Right lobe of liver (tissue), 6 donors: ENCODE measurements around the gene PCED1B. TPM values are rescaled to one million over a fixed set of nuclear protein-coding genes. Genes with fewer than 3 reads are reported as not detected.

ENCODE experiments used
- ATAC-seq, 4 donors: fragments of 200-7000 bp; cut with Tn5 transposase; one replicate each; pipeline ENCODE4 v1.9.1; 2020; ENCODE audit warnings: mild to moderate bottlenecking in 4 of 4, moderate library complexity in 4 of 4
- DNase-seq, 3 donors: peaks; one replicate each; pipeline ENCODE4 v3.0.0-alpha.2; 2020
- H3K27ac ChIP-seq, 3 donors: fragments of 200-600 bp; one replicate each; pipeline ENCODE4 v1.8.0; 2022
- H3K27me3 ChIP-seq, 2 donors: fragments of 200-600 bp; one replicate each; pipeline ENCODE4 v1.8.0; 2022
- H3K36me3 ChIP-seq, 4 donors: fragments of 200-600 bp; sonication (generic) in 1 of 4; one replicate each; pipeline versions ENCODE4 v1.5.1 to v1.8.0; 2017 to 2022; ENCODE audit warnings: control low read depth in 1 of 4
- H3K4me1 ChIP-seq, 4 donors: fragments of 200-600 bp; sonication (generic) in 1 of 4; one replicate each; pipeline versions ENCODE4 v1.5.1 to v1.8.0; 2017 to 2022; ENCODE audit warnings: control low read depth in 1 of 4
- H3K4me3 ChIP-seq, 3 donors: fragments of 200-600 bp; one replicate each; pipeline ENCODE4 v1.8.0; 2022
- H3K9me3 ChIP-seq, 4 donors: fragments of 200-600 bp; sonication (generic) in 1 of 4; one replicate each; pipeline versions ENCODE4 v1.5.1 to v1.8.0; 2017 to 2022; ENCODE audit warnings: control low read depth in 1 of 4
- POLR2A ChIP-seq: fragments of 450-650 bp; IDR thresholded peaks from one replicate; pipeline ENCODE4 v1.6.1; 2017; ENCODE audit warnings: antibody characterized with exemption, mild to moderate bottlenecking
- WGBS: methylation state at CpG from one replicate; pipeline ENCODE4 v1.1.6; 2018; ENCODE audit warnings: low coverage, low lambda C conversion rate; ENCODE audit not compliant: insufficient coverage; ENCODE audit errors: missing lambda C conversion rate; 5-methylcytosine and 5-hydroxymethylcytosine counted together
- intact Hi-C, 2 donors: fragments of 100-400 bp; cut with DNase I; formaldehyde crosslinking; loops; one replicate each; pipeline versions ENCODE4 v1.11.2 to v1.14.1; 2022
- total RNA-seq, 6 experiments: library from RNA; depleted of rRNA in 2 of 6; stranded (reverse); fragments of >200 nt in 2 of 6; fragmentation: NEBNext Ultra II Directional in 3 of 6; extraction: Animal tissue kit (Norgen Biotek cat#: 25700) in 3 of 6; gene quantifications; one replicate each; pipeline versions ENCODE4 v1.1.0 to v1.2.4, GENCODE V29; 2016 to 2023
- TF ChIP-seq, protein P1 (sequence below), 4 donors: fragments of 200-600 bp in 3 of 4; fragments of 450-650 bp in 1 of 4; IDR thresholded peaks; one replicate each; pipeline versions ENCODE4 v1.5.1 to v1.8.0; 2016 to 2022; ENCODE audit warnings: antibody characterized with exemption in 4 of 4, mild to moderate bottlenecking in 2 of 4
- donor health status: DM: no; HTN: yes; CAD: no.
- donor health status: DM: no; HTN: no; CAD: no.
- donor health status: DM: no; HTN: no; CAD: no.
- donor health status: DM: no; HTN: yes; CAD: no.
- donor health status: DM: no; HTN: yes; CAD: no.

The PCED1B gene
- total RNA-seq, 6 experiments from 2014 or later: 0.62 to 3.0 (median 1.1) TPM

DNA sequence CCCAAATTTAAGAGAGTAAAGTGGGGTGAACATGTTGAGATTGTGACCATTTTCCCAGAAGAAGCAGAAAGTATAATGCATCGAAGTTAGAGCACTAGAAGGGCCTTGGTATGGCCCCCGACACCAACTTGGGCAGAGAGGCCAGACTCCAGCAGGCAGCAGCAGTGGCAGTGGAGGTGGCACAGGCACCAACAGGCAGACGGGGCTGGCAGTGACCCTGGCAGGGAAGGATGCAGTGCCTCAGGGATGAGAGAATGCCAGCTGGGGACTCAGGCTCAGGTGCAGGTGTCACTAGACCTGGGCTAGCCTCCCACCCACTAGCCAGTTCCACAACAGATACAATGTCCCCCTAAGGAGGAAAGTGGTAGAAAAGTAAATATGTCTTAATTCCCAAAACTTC, 28.0 kb downstream of the PCED1B start:
- H3K27ac ChIP-seq: no peak overlapping the region
- no peaks in the 10 kb centered on the region for H3K27me3 ChIP-seq
- intact Hi-C loops: no loop called here
- WGBS: 100% methylated on average over 2 of the region's 3 CpGs
- H3K36me3 ChIP-seq: no peaks in the 10 kb centered on the region
- H3K9me3 ChIP-seq: no peaks in the 10 kb centered on the region
- H3K4me1 ChIP-seq: no peaks in the 10 kb centered on the region
- ATAC-seq: no peak
- TF ChIP-seq, protein P1, sequence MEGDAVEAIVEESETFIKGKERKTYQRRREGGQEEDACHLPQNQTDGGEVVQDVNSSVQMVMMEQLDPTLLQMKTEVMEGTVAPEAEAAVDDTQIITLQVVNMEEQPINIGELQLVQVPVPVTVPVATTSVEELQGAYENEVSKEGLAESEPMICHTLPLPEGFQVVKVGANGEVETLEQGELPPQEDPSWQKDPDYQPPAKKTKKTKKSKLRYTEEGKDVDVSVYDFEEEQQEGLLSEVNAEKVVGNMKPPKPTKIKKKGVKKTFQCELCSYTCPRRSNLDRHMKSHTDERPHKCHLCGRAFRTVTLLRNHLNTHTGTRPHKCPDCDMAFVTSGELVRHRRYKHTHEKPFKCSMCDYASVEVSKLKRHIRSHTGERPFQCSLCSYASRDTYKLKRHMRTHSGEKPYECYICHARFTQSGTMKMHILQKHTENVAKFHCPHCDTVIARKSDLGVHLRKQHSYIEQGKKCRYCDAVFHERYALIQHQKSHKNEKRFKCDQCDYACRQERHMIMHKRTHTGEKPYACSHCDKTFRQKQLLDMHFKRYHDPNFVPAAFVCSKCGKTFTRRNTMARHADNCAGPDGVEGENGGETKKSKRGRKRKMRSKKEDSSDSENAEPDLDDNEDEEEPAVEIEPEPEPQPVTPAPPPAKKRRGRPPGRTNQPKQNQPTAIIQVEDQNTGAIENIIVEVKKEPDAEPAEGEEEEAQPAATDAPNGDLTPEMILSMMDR (IDR thresholded peaks at IDR 0.05): no peak
- no peak for TF ChIP-seq POLR2A
- no peak for DNase-seq
- no peak overlapping the region for H3K4me3 ChIP-seq

GRCh38 chr12:47107926-47108325, 28.5 kb downstream of the PCED1B start:
- ATAC-seq (no peak), DNase-seq (no peak)
- H3K27me3 ChIP-seq: no peaks in the 10 kb centered on the region
- H3K4me3 ChIP-seq: no peak overlapping the region
- H3K27ac ChIP-seq: no peak overlapping the region
- intact Hi-C loops: no loop called here
- H3K9me3 ChIP-seq: no peaks in the 10 kb centered on the region
- H3K36me3 ChIP-seq: no peaks in the 10 kb centered on the region
- no peaks in the 10 kb centered on the region for H3K4me1 ChIP-seq
- TF ChIP-seq, protein P1 (IDR thresholded peaks at IDR 0.05): no peak
- no peak for TF ChIP-seq POLR2A

DNA sequence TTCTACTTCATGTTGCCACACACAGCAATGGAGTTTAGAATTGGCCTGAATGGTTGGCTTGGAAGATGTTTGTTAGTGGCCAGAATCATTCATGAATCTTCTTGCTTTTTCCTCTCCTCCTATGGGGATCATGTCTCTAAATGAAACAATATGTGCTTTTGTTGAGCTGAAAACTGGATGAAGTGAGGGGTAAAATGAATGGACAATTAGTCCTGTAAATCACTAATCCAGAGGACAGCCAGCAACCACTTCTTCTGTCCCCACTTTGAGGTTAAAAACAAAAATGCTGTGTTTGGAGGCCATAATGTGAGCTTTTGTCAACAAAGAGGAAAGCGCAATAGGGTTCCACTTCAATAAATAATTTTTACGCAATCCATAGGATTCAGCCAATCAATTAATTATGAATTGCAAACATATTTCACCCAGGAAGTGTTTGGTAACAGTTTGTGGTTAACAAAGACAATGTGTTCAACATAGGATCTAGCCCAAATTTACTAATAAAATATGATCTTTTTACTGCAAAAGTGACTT, 30.7 kb downstream of the PCED1B start:
- Histone ChIP-seq H3K4me1 (no peaks in the 10 kb centered on the region), H3K4me3 (no peak overlapping the region), H3K36me3 (no peaks in the 10 kb centered on the region), H3K27ac (no peak overlapping the region), H3K9me3 (no peaks in the 10 kb centered on the region), H3K27me3 (no peaks in the 10 kb centered on the region)
- WGBS: 93% methylated on average over 2 of the region's 2 CpGs
- TF ChIP-seq POLR2A: no peak
- TF ChIP-seq, protein P1 (IDR thresholded peaks at IDR 0.05): no peak
- intact Hi-C loops: no loop called here
- ATAC-seq (no peak), DNase-seq (no peak)

- H3K27ac ChIP-seq: no peak overlapping the region
- no peaks in the 10 kb centered on the region for H3K36me3 ChIP-seq
- H3K4me3 ChIP-seq: no peak overlapping the region
- DNase-seq (no peak), ATAC-seq (no peak)
- H3K9me3 ChIP-seq: no peaks in the 10 kb centered on the region
- no peaks in the 10 kb centered on the region for H3K27me3 ChIP-seq
- intact Hi-C loops: no loop called here
- TF ChIP-seq, protein P1 (IDR thresholded peaks at IDR 0.05): no peak
- no peak for TF ChIP-seq POLR2A
- no peaks in the 10 kb centered on the region for H3K4me1 ChIP-seq
- 56% methylated on average over 2 of the region's 2 CpGs for WGBS
Observed at GRCh38 chr12:47110718-47111391, 31.4 kb downstream of the PCED1B start.

GRCh38 chr12:47111392-47111778, 32.0 kb downstream of the PCED1B start:
- H3K27me3 ChIP-seq: no peaks in the 10 kb centered on the region
- no peak overlapping the region for H3K4me3 ChIP-seq
- intact Hi-C loops: no loop called here
- TF ChIP-seq, protein P1 (IDR thresholded peaks at IDR 0.05): no peak
- TF ChIP-seq POLR2A: no peak
- no peaks in the 10 kb centered on the region for H3K9me3 ChIP-seq
- H3K36me3 ChIP-seq: no peaks in the 10 kb centered on the region
- DNase-seq: no peak
- H3K27ac ChIP-seq: no peak overlapping the region
- WGBS: 80% methylated on average over 2 of the region's 2 CpGs
- H3K4me1 ChIP-seq: no peaks in the 10 kb centered on the region
- ATAC-seq: no peak
